GM12878 (cell line): ENCODE measurements around the gene DEPDC7. TPM values are rescaled to one million over a fixed set of nuclear protein-coding genes. Genes with fewer than 3 reads are reported as not detected.

Experiments
- NR2F1 ChIP-seq: fragments of 450-650 bp; conservative IDR thresholded peaks from 2 replicates; pipeline ENCODE4 v1.6.1; 2017; ENCODE audit warnings: mild to moderate bottlenecking
- RUNX3 ChIP-seq: IDR thresholded peaks from 2 replicates; pipeline ENCODE4 v1.6.1; 2012; ENCODE audit warnings: low read length, inconsistent platforms
- SP1 ChIP-seq: IDR thresholded peaks from one replicate; pipeline ENCODE4 v1.6.1; 2011; ENCODE audit warnings: low read depth, low read length
- ZBTB4 ChIP-seq: fragments of 450-650 bp; formaldehyde crosslinking; IDR thresholded peaks from 2 replicates; pipeline ENCODE4 v1.4.0; 2022; ENCODE audit warnings: mild to moderate bottlenecking, moderate library complexity
- ZNF622 ChIP-seq: fragments of 450-650 bp; IDR thresholded peaks from 2 replicates; pipeline ENCODE4 v1.6.1; 2017; ENCODE audit warnings: mild to moderate bottlenecking, inconsistent platforms
- ZZZ3 ChIP-seq: IDR thresholded peaks from 2 replicates; pipeline ENCODE4 v1.6.1; 2011; ENCODE audit warnings: low read depth; ENCODE audit not compliant: control insufficient read depth, insufficient read length
- polyA plus RNA-seq, 11 experiments: library from polyadenylated mRNA; depleted of rRNA in 4 of 11; unstranded in 6 of 11; stranded (reverse) in 5 of 11; fragments of >200 nt; fragmentation: Nextera tagmentation in 4 of 11; fragmentation: Illumina TruSeq in 1 of 11; extraction: Ambion mirVana in 4 of 11; extraction: Trizol in 1 of 11; gene quantifications; 1 replicate in 1 of 11; 2 replicates in 10 of 11; pipeline versions ENCODE4 v1.2.1 to v1.2.3, GENCODE V29; 2011 to 2016; ENCODE audit warnings: inconsistent platforms in 2 of 11, missing spikeins in 2 of 11, low read depth in 1 of 11
- total RNA-seq, 4 experiments: library from RNA; depleted of rRNA in 3 of 4; stranded (reverse); fragments of >200 nt in 3 of 4; fragmentation: Illumina TruSeq in 1 of 4; extraction: Trizol in 1 of 4; gene quantifications; 2 replicates each; pipeline versions ENCODE4 v1.2.1 to v1.2.3, GENCODE V29; 2013 to 2021
- TF ChIP-seq, protein P1 (sequence below): fragments of 450-650 bp; IDR thresholded peaks from 2 replicates; pipeline ENCODE4 v1.6.1; 2017; ENCODE audit warnings: mild to moderate bottlenecking
- TF ChIP-seq, protein P2 (sequence below): IDR thresholded peaks from 2 replicates; pipeline ENCODE4 v1.6.1; 2011; ENCODE audit warnings: borderline replicate concordance, low read depth, mild to moderate bottlenecking, moderate library complexity, low read length; ENCODE audit not compliant: insufficient read depth, poor library complexity, severe bottlenecking

Gene DEPDC7
- total and polyA plus RNA-seq, 10 of the 15 experiments (the other 5 are each of a cell fraction or from before 2014, with no cell fraction given), result 0.06 to 1.1 (median 0.49) TPM

DNA sequence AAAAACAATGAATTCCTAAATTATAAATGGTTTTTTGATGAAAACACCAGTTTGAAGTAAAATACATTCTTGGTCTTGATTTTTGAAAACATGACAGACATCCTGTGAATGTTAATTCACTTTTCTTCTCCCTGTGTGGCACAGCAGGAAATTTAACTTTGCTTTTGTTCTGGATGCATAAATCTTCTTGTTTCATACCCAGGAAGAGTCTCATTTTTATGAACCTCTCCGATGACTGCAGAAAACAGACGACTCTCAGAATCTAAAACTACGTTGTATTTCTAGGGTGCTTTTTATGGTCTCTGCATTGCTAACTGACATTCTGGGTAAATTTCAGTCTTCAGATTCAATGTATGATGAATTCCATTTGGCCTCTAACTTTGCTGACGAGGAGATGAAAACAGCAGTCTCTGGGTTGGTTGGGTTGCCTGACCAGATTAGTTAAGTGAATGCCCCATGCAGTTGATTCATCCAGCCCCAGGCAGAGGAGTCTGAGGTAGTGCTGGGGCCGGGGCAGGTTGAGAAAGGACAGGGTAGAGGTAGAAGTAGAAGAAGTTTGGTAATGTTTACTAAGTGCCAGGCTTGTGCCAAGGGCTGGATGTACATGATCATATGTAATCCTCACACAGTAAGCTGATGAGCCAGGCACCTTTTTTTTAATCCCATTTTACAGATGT is 43.8 kb downstream of the DEPDC7 start (continued):
- TF ChIP-seq ZBTB4 (CRISPR knock-in tag) (no peak), RUNX3 (no peak), NR2F1 (no peak), ZNF622 (no peak), SP1 (no peak), ZZZ3 (no peak)
- TF ChIP-seq, protein P1, sequence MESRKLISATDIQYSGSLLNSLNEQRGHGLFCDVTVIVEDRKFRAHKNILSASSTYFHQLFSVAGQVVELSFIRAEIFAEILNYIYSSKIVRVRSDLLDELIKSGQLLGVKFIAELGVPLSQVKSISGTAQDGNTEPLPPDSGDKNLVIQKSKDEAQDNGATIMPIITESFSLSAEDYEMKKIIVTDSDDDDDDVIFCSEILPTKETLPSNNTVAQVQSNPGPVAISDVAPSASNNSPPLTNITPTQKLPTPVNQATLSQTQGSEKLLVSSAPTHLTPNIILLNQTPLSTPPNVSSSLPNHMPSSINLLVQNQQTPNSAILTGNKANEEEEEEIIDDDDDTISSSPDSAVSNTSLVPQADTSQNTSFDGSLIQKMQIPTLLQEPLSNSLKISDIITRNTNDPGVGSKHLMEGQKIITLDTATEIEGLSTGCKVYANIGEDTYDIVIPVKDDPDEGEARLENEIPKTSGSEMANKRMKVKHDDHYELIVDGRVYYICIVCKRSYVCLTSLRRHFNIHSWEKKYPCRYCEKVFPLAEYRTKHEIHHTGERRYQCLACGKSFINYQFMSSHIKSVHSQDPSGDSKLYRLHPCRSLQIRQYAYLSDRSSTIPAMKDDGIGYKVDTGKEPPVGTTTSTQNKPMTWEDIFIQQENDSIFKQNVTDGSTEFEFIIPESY, result no peak
- TF ChIP-seq, protein P2, sequence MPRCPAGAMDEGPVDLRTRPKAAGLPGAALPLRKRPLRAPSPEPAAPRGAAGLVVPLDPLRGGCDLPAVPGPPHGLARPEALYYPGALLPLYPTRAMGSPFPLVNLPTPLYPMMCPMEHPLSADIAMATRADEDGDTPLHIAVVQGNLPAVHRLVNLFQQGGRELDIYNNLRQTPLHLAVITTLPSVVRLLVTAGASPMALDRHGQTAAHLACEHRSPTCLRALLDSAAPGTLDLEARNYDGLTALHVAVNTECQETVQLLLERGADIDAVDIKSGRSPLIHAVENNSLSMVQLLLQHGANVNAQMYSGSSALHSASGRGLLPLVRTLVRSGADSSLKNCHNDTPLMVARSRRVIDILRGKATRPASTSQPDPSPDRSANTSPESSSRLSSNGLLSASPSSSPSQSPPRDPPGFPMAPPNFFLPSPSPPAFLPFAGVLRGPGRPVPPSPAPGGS, result no peak
